OCI-M2 (cell line): ENCODE data around the gene ARID5A.

Experiments used
- DNase-seq: peaks from one replicate; lab custom pipeline; 2025; ENCODE audit not compliant: unreplicated experiment; lab: John Stamatoyannopoulos, UW

ARID5A gene

DNA sequence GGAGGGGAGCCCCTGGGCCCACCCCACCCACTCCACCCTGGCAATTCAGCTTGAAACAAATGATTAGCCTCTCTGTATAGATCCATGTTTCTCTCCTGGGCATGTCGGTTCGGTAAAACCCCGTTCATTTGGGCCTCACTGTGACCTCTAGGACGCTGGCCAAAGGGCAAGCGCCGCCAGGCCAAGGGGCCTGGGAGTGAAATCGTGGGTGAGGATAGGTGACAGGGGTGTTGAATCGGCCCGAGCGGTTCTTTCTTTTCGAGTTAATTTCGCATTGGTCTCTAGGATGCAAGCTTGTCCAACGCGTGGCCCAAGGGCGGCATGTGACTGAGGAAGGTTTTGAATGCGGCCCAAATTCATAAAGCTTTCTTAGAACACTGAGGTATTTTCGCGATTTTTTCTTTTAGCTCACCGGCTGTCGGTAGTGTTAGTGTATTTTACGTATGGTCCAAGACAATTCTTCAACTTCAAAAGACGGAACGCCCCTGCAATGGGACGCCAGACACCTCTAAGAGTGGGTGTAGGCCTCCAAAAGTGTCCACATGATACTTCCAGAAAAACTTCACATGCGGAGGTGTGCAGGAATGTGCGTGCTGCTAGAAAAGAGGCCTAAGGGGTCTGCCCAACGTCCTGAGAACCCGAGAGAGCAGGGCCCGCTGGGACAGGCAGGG is 9.8 kb upstream of the ARID5A start:
- DNase-seq = no peak

DNA sequence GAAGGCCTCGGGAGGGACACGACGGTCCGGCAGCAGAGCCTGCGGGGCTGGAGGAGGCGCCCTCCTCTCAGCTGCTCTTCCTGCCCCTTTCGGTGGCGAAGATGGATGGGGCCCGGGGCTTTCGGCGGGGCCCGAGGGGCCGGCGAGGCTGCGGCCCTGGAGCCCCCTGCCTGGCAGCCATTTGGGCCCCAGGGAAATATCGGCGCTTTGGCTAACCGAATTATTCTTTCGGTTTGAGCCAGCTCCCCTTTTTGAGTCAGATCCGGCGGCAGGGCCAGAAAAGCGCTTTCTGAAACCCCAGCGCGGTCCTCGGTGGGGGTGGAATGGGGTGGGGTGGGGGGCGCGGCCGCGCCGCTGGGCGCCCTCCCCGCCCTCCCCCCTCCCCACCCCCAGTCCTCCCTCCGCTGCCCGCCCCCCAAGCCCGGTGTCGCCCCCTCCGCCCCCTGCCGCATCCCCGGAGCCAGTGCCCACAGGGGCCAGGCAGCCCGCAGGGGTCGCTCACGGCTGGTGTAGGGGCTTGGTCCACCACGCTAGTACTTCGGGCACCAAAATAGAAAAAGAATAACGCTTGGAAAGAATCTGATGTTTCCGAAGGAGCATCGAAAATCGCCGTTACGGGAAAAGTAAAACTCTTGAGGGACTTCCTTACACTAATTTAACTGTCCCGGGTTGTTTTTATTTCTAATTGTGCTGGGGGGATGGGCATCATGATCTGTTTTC is 9.1 kb upstream of the ARID5A start:
- no peak for DNase-seq

DNA sequence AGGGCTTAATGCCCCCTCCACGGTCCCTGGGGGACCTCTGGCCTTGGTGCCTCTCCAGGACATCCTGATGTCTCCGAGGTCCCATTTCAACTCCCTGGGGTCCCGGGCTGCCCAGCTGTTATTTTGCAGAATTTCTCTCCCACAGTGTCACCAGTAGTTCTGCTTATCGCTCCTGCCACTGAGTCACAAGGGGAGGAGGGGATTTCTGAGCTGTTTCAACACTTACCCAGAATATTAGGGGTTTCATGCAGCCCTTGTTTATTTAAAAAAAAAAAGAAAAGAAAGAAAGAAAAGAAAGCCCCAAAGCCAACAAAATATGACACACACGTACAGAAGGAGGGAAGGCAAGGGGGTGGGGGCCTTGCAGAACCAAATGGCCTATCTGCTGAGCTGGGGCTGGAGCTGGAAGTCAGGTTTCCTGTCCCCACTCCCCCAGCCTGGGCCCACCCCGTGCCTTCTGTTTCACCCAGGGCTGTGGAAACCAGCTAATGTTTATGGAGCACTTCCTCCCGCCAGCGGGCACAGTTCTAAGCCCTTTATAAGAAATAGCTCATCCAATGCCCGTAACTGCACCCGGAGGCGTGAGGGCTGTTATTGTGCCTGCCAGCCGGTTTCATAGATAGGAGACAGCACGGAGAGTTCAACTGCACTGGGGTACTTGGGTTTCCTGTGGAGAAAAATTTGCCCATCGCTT is 8.4 kb upstream of the ARID5A start:
- no peak for DNase-seq

DNA sequence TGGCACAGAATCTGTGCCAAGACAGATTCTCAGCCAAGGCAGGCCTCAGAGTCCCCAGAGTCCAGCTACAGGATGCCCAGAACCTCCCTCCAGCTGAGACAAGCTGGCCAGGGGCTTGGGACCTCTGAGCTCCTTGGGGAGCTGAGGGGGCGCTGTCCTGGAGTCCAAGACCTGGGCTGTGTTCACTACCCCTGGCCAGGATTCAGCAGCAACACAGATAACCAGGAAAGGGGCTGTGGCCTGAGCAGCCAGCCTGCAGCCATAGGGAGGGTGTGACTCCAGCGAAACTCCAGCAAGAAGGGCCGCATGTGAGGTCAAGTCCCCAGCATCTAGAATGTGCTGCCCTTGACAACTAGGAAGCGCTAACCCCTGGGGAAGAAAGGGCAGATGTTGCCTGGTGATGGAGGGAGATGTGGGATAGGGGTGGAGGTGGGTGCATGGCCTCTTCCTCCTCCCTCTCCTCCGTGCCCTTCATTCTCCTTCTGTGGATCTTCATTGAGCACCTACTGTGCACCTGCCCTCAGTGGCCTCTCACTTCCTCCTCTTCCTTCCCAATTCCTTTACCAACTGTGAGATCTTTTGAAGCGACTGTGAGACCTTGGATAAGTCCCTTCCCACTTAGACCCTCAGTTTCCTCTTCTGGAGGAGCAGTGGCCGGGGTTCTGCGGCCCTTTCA is 7.7 kb upstream of the ARID5A start:
- DNase-seq = no peak

DNA sequence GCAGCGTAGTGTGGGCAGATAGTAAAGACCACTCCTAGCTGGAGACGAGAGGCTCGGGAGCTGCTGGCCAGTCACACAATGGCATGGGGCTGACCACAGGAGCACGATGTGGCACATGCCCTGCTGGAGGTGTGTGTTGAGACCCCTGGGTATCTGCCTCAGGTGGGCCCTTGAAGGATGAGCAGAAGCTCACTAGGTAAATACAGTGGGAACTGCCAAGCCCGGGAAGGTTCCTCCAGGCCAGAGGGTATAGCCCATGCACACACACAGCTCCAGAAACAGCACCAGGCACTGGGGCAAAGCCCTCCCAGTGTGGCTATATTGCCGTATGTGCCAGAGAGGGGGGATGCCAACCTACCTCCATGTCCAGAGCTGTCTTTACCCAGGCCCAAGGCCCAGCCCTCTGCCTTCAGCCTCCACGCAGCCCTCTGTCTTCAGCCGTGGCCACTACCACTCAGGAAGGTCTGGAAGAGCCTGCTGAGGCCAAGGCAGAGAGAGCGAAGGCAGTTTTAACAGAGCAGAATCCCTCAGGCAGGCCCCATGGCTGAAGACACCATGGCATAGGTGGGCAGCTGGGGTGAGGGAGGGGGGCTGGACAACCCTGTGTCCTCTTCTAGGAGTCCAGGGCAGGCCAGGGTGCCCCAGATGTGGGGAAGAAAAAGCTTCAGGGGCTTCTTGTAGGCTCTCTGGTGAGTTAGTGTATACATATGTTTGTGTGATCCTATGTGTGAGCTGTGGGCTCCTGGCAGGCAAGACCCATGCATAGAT is 7.0 kb upstream of the ARID5A start:
- no peak for DNase-seq

DNA sequence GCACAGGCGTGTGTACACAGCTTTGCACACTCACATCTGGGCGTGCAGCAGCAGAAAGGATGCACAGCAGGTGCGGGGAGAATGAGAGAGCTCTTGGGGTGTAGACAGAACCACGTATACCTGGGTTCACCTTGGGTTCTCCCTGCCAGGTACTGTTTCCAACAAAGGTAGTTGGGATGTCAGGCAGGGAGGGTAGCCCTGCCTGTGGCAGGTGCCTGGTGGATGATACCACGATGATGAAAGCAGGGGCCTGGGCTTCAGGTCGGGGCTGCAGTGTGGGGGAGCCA is 6.5 kb upstream of the ARID5A start:
- DNase-seq = no peak

DNA sequence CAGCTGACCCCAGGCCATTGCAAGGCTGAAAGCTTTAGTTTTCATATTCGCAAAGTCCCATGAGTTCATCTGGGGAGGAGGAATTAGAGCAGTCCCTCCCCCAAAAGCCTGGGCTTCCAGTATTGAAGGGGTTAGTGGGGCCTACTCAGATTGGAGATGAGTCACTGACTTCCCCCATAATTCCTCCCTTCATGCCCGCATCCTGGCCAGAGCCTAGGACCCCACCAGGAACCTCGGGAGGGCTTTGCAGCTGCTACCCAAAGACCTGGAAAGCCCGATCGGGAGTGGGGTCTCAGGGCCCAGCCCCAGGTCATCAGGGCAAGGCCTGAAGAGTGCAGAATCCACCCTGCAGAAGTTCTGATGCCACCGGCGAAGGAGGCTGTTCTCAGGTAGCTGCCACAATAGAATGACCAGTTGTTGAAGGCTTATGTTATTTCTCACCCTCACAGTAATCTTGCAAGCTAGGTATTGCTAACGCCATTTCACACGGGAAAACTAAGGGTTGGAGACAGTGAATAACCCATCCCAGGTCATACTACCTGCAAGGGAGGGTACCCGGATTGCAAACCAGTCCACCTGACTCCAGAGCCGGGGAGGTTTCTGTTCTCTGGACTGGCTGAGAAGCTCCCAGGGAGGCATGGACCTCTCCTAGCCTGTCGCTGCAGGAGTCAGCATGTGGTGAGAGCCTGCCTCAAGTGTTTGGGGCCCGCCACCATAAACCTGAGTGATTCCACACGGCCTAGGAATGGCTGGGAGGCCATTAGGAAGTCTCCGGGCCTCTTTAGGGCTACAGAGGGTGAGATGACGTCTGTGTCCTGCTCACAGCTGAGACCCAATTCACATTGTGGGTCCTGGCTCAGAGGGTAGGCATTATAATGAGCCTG is 5.8 kb upstream of the ARID5A start:
- DNase-seq = no peak

DNA sequence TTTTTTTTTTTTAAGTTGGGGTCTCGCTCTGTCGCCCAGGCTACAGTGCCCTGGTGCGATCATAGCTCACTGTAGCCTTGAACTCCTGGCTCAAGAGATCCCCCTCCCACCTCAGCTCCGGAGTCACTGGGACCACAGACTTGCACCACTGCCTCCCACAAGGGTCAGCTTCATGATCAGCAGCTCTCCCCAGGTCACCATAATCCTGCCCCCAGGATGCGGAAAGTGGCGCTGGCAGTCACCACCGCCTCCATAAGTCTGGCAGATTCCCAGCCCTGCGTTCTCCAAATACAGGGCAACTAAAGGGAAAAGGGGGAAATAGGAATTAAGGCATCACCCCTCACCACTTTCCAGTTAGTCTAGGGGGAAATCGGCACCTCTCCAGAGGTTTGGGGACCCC is 5.2 kb upstream of the ARID5A start:
- DNase-seq = no peak

DNA sequence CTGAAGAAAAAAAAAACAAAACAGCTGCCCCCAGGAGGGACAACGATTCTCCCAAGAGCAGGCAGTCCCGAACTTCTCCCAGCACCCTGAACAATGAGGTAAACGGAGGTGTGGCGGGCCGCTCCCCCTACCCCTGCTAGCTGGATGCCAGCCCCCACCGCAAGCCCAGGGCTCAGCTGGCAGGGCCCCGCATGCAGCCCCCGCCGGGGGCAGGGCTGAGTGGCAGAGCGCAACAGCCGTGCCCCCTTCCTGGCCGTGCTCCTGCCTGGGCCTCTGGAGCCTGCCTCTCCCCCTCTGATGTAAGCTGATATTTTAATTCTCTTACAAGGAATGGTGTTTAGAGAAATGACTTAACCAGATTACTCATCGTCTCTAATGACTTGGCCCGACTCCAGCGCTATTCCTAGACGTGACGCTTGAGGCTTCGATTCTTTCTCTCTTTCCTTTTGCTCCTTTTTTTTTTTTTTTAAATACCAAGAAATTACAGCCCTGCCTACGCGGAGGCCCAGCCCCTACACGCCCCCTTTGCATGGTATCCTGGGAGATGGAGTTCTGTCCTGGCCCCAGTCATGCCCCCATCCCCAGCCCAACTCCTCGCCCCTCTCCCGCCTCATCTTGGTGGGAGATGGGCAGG is 4.6 kb upstream of the ARID5A start:
- no peak for DNase-seq

DNA sequence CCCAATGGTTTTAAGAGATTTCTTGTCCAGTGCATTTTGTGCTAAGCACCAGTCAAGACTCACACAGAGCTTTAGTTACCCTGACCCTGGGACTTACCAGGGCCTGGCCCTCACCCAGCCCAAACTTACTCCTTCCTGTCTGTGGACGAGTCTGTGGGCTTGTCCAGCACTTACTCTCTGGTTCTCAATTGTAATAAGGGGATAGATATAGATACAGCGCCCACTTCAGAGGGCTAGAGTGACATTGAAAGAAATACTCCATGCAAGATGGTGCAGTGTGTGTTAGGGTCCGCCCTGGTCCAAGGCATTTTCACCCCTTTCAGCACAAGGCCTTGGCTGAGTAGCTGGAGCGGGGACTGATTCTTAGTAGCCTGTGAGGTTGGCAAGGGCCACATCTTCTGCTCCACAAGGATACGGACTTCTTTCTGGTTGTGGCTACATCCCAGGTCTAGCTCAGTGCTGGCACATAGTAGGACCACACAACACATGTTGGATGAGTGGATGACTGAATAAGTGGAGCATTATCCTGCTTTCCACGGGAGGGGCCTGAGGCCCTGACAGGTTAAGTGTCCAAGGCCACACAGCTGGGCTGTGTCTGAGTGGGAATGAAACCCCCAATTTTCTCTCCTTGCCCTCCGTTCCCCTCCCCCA is 3.8 kb upstream of the ARID5A start:
- DNase-seq = no peak

DNA sequence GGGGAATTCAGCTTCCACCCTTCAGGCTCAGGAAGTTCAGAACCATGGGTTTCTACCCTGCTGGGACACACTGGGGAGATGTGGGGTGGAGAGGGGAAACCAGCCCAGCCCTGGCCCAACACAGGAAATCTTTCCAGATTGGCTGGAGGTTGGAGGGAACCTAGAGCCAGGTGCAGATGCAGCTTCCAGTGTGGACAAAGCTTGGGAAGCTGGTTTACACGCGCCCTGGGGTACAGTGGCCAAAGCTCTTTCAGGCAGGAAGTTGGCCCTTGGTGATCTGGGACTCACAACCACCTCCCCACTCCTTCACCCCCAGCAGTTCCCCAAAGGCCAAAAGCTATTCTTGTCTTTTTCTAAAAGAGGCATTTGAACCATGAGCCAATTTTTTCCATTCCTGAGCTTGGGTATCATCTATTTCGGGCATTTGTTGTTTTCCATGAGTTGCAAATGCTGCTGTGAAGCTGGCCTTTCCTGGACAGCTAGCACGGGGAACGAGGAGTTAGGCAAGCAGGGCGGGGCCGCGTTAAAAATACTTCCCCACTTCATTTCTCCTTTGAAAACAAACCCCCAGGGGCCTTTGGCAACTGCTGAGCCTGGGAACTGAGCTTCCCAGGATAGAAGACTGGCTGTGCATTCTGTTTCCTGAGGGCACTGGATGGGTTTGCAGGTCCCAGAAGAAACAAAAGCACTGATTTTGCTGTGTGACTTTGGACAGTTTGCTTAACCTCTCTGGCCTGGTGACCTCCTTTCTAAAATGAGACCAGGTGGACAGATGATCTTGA is 3.1 kb upstream of the ARID5A start:
- DNase-seq = no peak

DNA sequence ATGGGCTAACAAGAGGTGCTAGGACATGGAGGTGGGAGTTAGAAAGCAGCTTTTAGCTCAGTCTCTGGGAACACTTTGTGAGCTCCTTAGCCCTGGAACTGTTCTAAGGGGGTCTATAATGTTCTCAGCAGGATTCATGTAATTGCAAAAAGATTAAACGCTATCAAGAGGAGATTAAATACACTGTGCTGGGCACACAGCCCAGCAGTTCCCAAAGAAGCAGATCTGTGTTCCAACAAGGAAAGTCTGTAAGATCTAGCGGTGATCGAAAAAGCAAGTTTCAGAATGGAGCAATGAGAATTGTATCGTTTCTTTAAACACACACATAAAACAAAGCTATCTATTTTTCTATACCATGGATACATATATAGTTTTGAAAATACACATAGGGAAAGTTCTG is 2.4 kb upstream of the ARID5A start:
- no peak for DNase-seq

DNA sequence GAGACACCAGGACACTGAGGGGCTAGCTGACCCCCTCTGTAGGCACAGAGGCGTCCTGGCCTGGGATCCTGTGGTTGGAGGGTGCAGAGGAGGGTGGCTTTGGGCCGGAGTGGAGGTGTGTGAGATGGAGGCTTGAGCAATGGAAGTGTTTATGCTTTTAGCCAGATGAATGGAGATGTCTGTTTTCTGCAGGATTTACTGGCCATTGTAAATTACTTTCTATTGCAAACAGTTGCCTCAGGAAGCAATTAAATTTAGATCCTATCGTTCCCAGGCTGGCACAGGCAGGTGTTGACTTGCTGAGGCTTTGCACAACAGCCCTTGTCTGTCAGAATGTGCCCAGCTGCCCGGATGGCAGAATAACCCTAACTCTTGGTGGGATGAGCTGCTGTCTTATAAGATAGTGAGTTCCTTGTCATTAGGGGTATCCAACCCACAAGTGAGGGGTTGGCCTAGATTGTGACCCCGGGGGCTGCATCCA is 1.8 kb upstream of the ARID5A start:
- DNase-seq = no peak

DNA sequence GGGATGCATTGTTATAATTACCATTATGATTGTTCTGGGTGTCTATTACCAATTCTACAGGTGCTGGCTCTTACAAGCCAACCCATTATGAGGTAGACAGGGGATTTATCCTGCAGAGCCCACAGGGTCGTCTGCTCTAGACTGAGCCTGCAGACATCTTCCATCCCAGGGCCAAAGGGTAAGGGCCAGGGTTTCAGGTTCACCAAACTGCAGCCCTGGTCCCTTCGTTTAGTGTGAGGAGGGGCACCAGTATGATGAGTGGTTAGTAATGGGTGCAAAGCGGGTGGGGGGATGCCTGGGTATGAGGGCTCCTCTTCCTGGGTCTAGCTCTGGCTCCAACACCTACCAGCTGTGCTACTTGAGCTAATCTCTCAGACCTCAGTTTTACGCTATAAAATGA is 1.2 kb upstream of the ARID5A start:
- no peak for DNase-seq

DNA sequence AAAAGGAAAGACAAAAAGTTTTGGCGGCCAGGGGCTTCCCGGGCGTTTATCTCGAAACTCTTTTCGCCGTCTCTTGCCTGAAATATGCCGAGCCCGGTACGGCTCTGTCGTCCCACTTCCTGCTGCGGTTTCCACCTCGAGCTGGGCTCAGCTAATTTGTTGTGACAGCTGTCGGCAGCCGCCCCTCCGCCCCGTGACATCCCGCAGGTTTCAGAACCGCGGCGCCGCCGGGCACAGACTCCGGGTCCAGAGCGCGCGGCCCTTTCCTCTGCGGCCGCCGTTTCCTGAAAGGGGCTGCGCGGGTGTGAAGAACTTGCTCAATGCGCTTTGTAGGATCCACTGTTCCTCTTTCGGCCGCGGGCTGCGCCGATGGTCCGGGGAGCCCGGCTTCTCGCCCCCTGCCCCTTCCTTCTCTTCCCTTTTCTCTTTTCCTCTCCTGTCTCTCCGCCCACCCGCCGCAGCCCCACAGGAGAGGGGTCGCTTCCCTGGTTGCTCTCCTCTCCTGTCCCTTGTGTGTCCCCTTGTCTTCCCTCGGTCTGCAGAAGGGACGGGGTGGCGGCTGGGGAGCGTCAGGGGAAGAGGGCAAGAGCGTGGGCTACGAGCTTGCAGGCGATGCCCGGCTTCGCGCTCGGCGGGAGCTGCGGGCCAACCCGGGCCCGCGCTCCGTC is 648 bp downstream of the ARID5A start:
- DNase-seq = no peak

DNA sequence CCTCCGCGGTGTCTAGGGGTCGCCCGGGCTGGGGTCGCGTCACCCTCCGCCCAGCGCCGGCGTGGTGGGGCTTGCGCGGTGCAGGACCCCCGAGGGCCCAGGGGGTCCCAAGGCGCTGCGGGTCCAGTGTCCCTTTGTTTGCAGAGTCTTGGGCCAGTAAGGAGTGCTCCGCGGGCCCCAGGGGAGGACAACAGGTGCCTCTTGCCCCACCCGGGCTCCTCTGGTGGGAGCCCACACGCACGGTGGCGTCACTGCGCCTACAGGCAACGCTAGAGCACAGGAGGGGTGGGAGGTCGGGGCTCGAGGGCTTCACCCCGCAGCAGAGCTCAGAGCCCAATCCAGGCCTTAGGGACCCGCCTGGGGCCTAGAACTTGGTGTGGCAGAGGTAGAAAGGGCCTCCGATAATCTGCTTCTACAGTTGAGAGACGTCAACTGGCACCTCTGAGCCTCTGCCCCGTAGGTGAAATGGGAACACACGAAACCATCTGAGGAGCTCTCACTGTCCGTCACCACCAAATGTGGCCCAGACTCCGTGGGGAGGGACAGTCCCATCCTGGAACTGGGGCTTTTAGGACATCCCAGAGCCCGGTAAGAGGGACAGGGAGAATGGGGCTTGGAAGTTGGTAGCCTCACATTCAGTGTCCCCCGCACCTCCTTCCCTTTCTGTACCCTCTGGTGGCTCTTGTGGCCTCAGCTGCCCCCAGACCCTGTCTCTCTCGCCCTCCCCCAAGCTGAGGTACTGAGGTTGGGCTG is 1.4 kb downstream of the ARID5A start:
- no peak for DNase-seq
